LHCN-M2 (cell line): ENCODE results near the gene AMN. TPM values are rescaled to one million over a fixed set of nuclear protein-coding genes. Genes with fewer than 3 reads are reported as not detected.
"Not testable (repeated sequence)": the region's sequence is repeated elsewhere in the genome, so short reads cannot be mapped to it uniquely, and the experiment has no call there.

Experiments
- DNase-seq: peaks from one replicate; pipeline ENCODE4 v3.0.0-alpha.2; 2012; ENCODE audit warnings: low read depth
- total RNA-seq: library from RNA; depleted of rRNA; stranded (reverse); fragments of >200 nt; gene quantifications from 2 replicates; pipeline ENCODE4 v1.2.3, GENCODE V29; 2014

Gene AMN
- total RNA-seq, 1 experiment from 2014 or later, result not detected

DNA sequence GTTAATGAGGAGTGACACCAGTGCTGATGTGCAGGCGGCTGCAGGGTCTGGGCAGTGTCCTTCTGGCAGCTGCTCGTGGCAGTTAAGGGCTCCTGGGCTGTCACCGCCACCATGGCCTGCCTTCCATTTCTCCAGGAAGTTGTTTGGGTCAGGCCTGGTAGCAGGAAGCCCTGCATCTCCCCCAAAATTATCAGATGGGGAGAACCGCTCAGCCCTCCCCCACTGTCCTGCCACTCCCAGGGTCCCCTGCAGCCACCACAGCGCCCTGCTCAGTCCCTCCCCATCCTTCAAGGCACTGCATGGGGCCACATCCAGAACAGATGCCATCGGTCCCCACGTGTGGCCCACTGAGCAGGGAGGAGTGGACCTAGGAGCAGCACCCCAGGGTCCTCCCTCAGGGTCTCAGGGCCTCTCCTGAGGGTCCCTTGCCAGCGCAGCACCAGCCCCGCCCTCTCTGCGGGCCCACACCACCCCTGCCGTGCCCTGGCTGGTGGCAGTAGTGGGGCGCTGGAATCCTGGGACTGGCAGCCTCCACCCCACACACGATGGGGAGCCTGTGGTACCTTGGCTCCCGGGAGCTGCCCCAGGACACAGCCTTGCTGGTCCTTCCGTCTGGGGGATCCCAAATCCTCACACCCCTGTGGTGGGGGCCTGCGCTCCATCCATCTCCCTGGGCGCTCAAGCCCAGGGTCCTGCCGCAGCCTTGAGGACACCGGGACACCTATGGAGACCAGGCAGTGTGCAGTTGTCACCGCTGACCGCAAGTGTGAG lies 10.3 kb upstream of the AMN start:
- DNase-seq, result no peak

DNA sequence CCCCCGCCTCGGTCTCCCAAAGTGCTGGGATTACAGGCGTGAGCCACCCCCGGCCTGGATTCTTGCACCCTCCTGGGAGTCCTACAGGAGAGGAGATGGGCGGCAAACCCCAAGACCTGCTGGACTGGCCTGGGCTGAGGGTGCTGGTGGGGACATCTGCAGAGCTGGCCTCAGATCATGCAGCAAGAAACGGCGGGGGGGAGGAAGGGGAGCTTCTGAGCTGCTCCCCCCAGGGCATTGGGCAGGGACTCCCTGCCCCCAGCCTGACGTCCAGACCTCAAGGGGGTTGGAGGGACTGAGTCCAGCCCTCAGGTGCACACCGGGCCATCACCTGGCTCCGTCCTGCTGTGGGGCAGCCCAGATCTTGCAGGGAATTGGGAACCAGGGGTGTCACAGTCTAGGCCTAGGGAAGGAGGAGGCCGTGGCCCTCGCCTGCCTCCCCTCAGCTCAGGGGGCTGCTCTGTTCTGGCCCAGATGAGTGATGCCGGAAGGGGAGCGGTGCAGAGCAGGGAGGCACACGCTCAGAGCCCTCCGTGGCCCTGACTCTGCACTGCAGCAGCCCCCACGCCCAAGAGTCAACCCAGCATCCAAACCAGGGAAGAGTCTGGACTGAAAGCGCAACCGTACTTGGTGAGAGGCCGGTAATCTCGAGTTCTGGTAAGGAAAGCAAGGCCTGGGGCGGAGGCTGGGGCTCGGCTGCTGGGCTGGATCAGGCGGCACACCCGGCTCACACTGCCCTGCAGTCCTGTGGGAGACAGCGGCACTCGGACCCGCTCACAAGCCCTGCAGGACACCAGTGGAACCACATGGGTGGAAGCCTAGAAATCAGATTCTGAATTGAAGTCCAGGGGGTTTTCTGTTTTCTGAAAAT lies 8.9 kb upstream of the AMN start:
- no peak for DNase-seq

DNA sequence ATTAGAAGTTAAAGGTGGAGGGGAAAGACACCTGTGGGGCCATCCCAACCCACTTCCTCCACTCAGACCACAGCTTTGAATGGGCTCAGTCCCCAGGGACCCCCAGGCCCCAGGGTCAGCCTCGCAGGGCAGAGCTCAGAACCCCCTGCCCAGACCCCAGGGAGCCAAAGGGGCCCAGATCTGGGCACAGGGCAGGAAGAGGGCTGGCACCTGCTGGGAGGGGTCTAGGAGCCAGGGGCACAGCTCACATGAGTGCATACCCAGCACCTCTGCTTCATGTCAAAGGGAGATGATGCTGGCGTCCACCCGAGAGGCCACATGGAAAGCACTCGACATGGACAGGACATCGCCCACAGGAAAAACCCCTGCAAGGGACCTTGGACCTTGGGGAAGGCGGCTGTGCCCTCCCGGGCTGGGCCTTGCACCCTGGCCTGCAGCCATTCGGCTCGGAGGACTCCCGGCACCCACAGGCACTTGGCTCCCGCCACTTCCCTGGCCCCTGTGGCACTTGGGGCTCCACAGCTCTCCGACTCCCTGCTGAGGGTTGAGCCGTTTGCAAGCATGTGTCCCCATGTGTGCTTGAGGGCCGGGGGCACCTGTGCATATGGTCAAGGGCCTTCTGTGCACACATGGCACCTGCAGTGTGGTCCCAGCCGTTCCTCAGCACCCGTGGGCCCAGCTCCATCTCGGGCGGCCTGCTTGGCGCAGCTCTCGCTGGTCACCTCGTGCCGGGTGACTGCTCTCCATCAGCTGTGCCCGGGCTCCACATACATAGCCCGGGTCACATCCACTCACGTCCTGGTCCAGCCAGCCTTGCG lies 7.8 kb upstream of the AMN start:
- DNase-seq, result no peak

DNA sequence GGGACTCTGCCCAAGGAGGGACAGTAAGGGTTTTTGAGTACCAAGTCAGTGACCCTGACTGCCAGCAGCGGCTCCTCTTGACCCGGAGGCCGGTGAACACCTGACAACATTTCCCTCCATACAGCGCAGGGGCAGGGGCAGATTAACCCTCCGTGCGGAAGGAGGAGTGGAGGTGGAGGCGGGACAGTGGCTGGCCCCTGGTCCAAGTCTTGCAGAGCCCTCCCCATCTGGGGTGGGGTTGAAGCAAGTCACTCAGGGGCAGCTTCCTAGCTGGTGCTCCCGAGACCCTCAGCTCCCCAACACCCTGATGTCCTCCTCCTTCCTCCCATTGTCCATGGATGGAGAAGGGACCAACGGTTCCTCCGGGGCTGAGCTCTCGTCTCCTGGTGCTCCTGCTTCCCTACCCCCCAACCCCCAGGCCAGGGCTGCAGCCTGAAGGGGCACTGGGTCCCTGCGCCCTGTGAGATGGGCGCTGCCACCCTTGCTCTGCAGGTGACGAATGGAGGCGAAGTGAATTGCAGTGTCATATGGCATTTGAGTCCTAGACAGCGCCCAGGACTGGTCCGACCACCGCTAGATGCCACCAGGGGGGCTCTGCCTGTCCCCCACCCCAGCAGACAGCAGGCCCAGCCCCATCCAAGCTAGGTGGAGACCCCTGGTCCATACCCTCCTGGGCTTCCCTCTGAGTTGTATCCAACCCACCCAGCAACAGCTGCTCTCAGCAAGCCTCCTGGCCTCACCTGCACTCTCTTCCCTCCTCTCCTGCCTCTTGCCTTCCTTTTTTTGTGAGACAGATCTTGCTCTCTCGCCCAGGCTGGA lies 7.0 kb upstream of the AMN start:
- DNase-seq, result no peak

DNA sequence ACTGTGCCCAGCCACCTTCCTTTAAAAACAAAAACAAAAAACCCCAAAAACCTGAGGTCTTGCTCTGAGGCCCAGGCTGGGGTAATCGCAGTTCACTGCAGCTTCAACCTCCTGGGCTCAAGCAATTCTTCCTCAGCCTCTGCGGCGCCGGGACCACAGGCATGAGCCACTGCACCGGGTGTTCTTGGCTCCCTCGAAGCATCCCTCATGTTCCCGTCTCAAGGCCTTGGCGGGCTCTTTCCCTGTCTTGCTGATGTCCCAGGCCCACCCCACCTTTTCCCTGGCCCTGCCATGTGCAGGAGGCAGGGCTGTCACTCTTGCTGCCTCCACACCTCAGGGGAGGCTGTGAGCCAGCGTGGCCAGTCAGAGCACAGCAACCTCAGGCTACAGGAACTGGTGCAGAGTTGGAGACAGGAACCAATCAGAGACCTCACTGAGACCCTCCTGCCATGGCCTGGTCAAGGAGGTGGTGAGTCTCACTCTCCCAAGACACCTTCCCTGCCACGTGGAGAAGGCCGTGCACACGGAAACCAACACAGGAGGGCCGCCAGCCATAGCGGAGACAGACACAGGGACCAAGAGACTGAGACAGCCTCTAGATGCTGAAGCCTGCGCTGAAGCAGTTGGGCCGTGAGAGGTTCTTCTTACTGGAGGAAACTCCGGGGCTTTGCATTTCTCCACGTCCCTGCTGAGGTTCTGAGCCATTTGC lies 6.0 kb upstream of the AMN start:
- DNase-seq, result no peak

DNA sequence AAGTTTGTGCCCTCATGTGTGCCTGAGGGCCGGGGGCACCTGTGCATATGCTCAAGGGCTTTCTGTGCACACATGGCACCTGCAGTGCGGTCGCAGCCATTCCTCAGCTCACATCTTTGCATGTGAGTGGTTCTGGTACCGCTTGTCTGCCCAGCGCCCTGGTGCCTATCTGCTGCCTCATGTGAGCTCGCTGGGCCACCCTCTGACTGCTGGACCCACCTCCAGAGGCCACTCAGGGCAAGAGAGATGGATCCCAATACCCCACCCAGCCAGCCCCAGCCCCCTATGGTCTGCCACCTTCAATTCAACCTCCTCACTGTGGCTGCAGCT lies 5.4 kb upstream of the AMN start:
- no peak for DNase-seq

DNA sequence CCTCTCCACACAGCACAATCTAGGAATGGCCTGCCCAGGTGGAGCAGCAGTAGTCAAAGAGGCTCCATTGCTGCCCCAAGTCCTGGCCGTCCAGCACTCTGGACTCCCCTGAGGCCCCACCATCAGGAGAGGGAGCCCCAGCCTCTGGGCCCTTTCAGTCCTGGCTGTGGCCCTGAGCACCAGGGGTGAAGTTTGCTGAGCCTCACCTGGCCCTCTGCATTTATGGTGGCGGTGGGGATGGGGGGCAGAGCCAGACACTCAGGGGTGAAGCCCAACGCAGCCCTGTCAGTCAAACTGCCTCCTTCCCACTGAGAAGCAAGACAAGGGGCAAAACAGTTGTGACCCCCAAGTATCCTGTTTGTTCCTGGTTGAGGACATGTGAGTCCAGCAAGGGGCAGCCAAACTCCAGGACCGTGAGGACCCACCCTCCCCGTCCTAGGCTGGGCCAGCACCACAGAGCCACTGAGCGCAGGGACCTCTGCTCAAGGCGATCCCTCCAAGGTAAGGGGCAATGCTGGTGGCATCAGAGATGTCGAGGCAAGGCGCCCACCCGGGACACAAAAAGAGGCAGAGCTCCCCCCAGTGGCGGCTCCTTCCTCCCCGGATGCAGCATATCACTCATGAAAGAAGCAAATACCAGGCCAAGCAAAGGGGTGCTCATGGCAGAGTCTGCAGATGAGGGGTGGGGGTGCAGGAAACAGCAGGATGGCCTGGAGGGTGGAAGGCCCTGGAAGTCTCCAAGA lies 4.8 kb upstream of the AMN start:
- DNase-seq, result peak; percentile 23

DNA sequence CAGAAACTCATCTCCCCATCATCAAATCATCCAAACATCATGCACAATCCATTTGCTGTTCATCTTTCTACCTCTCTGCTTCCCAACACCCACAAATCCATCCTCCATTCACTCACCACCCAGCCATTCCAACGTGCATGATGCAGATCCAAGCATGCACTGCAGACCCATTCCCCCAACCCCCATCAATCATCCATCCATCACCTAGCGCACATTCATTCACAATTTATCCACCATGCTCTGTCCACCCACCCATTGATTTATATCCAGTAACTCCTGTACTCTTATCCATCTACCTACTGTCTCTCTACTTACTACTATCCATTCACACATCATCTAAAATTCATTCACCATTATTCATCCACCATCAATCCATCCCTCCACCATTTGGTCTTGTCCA lies 4.0 kb upstream of the AMN start:
- no peak for DNase-seq

DNA sequence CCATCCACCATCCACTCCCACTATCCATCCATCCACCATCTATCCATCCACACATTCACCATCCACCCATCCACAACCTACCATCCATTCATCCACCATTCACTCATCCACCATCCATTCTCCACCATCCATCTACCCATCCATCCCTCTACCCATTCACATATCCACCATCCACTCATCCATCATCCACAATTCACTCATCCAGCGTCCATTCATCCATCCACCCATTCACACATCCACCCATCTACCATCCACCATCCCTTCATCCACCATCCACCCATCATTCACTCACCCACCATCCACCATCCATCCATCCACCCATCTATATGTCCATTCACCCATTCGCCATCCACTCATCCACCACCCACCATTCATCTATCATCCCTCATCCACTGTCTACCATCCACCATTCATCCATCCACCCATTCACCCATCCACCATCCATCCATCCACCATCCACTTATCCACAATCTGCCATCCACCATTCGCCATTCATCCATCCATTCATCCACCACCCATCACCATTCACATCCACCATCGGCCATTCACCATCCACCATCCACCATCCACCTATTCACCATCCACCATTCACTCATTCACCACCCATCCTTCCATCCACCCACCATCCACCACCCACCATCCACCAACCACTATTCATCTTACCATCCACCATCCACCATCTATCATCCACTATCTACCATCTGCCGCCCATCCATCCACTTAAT lies 2.0 kb upstream of the AMN start:
- DNase-seq, result no peak

DNA sequence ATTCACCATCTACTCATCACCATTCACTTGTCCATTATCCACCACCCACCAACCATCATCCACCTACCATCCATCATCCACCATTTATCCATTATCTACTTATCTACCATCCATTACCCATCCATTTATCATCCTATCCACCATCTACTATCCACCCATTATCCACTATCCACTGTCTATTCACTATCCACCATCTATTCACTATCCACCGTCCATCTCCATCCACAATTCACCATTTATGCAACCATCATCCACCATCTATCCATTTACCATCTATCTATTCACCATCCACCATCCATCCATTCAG lies 1.5 kb upstream of the AMN start:
- no peak for DNase-seq

DNA sequence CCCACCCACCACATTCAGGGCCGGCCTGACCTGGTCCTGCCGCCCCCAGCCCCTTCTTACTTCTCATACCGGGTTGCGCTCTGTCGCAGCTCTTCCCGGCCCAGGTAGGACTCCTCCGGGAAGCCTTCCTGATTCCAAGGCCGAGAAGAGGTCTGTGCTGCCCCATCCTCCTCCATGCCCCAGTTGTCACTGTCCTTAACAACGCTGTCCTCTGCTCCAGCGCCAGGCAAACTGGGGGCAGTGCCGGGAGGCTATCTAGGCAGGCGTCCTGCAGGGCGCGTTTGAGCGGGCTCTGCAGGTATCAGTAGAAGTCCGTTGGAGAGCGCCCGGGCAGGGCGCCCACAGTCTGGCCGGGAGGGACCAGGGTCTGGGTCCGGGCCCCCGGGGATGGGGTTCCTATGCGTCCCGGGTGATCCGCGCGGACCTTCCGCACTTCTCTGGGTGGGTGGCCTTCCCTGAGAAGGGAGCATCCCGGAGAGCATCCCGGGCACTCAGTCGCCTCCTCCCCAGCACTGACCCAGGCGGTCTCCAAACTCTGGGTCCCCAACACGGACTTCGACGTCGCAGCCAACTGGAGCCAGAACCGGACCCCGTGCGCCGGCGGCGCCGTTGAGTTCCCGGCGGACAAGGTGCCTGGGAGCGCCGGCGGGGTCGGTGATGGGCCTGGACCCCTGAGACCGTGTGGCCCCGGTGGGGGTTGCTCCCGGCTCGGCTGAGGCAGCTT lies 900 bp downstream of the AMN start:
- no peak for DNase-seq

DNA sequence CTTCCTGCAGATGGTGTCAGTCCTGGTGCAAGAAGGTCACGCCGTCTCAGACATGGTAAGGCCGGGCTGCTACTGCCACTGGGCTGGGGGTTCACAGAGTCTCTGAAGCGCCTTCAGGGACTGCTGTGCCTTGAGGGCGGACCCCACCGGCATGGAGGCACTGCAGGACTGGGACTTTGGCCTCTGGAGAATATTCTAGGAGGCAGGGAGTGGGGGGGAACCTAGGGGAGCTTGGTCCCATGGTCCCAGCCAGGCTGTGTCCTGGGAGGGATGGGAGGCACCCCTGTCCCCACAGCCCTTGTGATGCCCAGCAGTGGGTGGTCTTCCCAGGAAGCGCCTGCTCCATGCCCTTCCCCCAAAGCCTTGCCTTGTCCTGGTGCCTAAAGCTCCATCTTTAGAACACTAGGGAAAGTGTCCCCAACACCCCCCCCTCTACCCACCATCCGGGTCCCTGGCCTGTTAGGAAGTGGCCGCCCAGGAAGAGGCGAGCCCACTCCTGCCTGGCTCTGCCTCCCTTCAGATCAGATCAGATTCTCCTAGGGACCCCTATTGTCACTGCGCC lies 1.5 kb downstream of the AMN start:
- no peak for DNase-seq

DNA sequence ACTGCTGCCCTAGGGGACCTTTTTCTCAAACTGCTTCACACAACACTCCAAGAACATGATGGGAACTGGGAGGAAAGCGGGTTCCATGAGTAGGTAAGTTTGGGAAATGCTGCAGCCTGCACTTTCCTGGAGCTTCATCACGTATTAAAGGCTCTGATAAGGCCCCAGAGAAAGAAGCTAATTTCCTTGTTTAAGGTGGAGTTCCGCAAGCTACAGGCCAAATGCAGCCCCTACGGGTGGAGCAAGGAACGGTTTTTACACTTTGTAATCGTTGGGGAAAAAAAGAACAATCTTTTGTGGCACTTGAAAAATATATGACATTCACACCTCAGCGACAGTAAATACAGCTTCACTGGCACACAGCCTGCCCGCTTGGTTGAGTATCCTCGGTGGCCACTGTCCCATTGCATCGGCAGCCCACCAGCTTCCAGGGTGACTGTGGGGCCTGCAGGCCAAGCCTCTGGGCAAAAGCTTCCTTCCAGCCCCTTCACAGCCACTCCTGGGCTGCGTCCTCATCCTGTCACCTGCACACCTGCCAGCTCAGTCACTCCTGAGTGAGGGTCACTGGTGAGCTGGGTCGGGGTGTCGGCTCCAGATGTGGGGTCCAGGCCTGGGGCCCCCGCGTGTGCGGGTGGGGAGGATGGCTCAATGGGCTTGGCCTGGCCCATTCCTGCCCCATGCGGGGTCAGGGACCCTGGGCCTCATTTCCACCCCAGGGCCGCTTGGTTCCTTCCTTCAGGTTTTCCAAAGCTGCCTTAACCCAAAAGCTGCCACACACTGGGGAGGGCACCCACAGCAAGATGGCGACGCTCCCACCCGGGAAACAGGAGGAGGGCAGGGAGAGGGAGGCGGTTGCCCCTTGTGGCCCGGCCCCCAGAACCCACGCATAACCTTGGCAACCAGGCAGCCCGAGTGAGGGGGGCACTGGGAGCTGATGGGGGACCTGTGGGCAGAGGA lies 2.4 kb downstream of the AMN start:
- no peak for DNase-seq

DNA sequence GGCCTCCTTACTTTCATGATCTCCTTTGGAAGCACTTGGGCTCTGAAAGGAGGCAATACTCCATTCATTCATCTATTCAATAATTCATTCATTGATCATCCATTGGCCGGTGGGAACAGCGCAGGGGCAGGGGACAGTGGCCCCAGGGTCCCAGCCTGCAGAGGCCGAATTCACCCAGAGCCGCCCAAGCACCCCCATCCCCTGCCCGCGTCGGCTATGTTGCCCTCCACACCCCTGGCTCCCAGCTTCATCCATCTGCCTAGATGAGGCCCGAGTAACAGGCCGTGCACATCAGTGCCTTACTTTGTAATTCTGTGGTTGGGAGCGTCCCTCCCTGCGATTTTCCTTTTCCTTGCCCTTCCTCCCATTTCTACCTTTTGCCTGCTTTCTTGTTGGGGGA lies 3.2 kb downstream of the AMN start:
- DNase-seq, result no peak

DNA sequence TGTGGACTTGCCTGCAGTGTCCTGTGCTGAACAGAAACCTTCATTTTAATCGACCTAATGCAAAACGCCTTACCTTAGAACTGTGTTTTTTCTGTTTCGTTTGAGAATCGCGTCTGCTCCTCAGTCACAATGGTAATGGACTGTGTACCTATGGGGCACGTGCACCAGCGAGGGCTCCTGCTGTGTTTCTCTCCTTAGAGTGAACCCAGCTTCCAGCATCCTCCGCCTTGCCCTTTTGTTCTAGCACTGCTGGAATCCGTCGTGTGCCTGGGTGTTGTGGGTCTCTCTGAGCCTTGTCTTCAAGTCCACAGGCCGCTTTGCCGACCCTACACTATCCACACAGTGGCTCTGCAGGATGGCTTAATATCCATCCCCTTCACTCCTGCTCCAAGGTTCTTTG lies 3.6 kb downstream of the AMN start:
- no peak for DNase-seq

DNA sequence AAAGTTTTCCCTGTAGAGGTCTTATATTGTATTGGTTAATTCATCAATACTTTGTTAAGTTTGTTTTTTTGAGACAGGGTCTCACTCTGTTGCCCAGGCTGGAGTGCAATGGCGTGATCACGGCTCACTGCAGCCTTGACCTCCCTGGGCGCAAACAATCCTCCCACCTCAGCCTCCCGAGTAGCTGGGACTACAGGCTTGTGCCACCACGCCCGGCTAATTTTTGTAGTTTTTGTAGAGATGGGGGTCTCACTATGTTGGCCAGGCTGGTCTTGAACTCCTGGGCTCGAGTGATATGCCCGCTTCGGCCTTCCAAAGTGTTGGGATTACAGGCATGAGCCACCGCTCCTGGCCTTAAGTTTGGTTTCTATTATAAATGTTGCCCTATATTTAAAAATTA lies 4.4 kb downstream of the AMN start:
- not testable (repeated sequence) for DNase-seq

DNA sequence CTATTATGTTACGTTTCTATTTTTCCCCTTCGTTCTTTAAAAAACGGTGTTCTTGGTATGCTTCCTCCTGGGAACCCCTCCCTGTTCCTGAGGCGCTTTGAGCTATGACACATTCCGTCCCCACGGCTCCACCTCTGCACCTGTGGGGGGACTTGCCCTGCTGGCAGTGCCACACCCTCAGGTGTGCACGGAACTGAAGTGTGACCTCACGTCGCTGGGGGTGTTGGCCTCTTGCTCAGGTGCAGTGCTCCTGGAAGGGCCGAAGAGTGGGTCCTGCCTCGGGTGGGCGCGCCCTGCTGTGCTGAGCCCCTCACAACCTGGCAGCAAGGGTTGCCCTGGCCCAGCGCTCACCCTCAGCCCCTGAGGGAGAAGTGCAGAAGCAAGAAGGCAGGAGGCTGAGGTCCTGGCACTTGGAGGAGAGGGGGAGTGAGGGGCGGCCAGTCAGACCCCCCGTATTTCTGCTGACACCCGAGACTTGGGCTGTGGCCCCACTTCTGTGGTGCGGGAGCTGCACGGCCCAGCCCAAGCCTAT lies 4.9 kb downstream of the AMN start:
- no peak for DNase-seq
